ENCODE results near the gene TRIM43. TPM values are rescaled to one million over a fixed set of nuclear protein-coding genes. Genes with fewer than 3 reads are reported as not detected.
"Not testable (repeated sequence)": the region's sequence is repeated elsewhere in the genome, so short reads cannot be mapped to it uniquely, and the experiment has no call there.

The TRIM43 gene
- total and polyA plus RNA-seq, 9 donors, result not detected

DNA sequence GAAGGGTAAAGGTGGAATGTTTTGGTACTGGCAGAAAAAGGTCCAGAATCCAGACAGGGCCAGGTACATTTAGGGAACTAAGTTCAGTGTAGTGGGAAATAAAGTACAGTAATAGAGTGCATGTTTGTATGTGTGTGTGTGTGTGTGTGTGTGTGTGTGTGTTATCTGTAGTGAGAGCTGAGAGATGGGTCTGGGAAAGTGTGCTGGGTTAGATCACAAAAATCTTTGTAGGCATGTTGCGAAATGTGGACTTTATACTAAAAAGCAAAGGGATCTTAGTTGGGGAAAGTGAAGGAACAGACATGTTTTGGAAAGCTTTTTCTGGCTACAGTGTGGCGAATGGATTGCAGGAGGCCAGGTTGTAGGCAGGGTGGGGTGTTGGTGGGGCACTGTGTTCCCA lies 53.5 kb downstream of the TRIM43 start:
- intact Hi-C loops (cut with DNase I); DNase-seq; H3K9me3 ChIP-seq; H3K4me3 ChIP-seq; H3K36me3 ChIP-seq; H3K27me3 ChIP-seq; H3K4me1 ChIP-seq (ENCODE audit: insufficient read depth); H3K27ac ChIP-seq: not testable (repeated sequence)
- no CpG with 5 or more reads among the region's 2 CpGs for WGBS, 3 donors

GRCh38 chr2:95646274-95646994 lies 54.6 kb downstream of the TRIM43 start:
- H3K4me1 ChIP-seq (ENCODE audit: insufficient read depth); H3K9me3 ChIP-seq; H3K36me3 ChIP-seq; DNase-seq; intact Hi-C loops (cut with DNase I); H3K4me3 ChIP-seq; H3K27ac ChIP-seq; H3K27me3 ChIP-seq: not testable (repeated sequence)
- WGBS, 3 donors, result no CpG with 5 or more reads among the region's 8 CpGs

GRCh38 chr2:95648894-95649544 lies 57.2 kb downstream of the TRIM43 start:
- not testable (repeated sequence) for DNase-seq
- 23 to 51% (median 27%) methylated on average over 8 to 14 of the region's 29 CpGs for WGBS, 3 donors

More at GRCh38 chr2:95648894-95649544, 57.2 kb downstream of the TRIM43 start:
- H3K36me3 ChIP-seq; H3K27me3 ChIP-seq; H3K4me3 ChIP-seq; intact Hi-C loops (cut with DNase I); H3K27ac ChIP-seq; H3K9me3 ChIP-seq; H3K4me1 ChIP-seq (ENCODE audit: insufficient read depth): not testable (repeated sequence)

Small RNAs within 50 kb of the gene (small RNA-seq; reads per million reads assigned to genes)
- gene AC009237.4 (not detected), gene AC009237.7 (not detected)

Other genes with a start within 250 kb of the TRIM43 start
- gene FAHD2A, start 189.3 kb upstream of the TRIM43 start, total RNA-seq, result 10 to 100 TPM; 15.3 to 33.6 (median 29.2) TPM
- gene FAHD2A, start 189.3 kb upstream of the TRIM43 start, polyA plus RNA-seq, result 10 to 100 TPM; 25.0 to 30.2 TPM
- gene TRIM43B, start 107.2 kb upstream of the TRIM43 start, total RNA-seq, result not detected
- not detected for gene TRIM43B, start 107.2 kb upstream of the TRIM43 start, polyA plus RNA-seq